ENCODE results near the gene PIGS.

GRCh38 chr17:28514561-28515002, 56.7 kb downstream of the PIGS start:
- TF ChIP-seq HDAC6 (IDR thresholded peaks at IDR 0.05; ENCODE audit: low read depth, low read length): no peak
- TF ChIP-seq, protein P1, sequence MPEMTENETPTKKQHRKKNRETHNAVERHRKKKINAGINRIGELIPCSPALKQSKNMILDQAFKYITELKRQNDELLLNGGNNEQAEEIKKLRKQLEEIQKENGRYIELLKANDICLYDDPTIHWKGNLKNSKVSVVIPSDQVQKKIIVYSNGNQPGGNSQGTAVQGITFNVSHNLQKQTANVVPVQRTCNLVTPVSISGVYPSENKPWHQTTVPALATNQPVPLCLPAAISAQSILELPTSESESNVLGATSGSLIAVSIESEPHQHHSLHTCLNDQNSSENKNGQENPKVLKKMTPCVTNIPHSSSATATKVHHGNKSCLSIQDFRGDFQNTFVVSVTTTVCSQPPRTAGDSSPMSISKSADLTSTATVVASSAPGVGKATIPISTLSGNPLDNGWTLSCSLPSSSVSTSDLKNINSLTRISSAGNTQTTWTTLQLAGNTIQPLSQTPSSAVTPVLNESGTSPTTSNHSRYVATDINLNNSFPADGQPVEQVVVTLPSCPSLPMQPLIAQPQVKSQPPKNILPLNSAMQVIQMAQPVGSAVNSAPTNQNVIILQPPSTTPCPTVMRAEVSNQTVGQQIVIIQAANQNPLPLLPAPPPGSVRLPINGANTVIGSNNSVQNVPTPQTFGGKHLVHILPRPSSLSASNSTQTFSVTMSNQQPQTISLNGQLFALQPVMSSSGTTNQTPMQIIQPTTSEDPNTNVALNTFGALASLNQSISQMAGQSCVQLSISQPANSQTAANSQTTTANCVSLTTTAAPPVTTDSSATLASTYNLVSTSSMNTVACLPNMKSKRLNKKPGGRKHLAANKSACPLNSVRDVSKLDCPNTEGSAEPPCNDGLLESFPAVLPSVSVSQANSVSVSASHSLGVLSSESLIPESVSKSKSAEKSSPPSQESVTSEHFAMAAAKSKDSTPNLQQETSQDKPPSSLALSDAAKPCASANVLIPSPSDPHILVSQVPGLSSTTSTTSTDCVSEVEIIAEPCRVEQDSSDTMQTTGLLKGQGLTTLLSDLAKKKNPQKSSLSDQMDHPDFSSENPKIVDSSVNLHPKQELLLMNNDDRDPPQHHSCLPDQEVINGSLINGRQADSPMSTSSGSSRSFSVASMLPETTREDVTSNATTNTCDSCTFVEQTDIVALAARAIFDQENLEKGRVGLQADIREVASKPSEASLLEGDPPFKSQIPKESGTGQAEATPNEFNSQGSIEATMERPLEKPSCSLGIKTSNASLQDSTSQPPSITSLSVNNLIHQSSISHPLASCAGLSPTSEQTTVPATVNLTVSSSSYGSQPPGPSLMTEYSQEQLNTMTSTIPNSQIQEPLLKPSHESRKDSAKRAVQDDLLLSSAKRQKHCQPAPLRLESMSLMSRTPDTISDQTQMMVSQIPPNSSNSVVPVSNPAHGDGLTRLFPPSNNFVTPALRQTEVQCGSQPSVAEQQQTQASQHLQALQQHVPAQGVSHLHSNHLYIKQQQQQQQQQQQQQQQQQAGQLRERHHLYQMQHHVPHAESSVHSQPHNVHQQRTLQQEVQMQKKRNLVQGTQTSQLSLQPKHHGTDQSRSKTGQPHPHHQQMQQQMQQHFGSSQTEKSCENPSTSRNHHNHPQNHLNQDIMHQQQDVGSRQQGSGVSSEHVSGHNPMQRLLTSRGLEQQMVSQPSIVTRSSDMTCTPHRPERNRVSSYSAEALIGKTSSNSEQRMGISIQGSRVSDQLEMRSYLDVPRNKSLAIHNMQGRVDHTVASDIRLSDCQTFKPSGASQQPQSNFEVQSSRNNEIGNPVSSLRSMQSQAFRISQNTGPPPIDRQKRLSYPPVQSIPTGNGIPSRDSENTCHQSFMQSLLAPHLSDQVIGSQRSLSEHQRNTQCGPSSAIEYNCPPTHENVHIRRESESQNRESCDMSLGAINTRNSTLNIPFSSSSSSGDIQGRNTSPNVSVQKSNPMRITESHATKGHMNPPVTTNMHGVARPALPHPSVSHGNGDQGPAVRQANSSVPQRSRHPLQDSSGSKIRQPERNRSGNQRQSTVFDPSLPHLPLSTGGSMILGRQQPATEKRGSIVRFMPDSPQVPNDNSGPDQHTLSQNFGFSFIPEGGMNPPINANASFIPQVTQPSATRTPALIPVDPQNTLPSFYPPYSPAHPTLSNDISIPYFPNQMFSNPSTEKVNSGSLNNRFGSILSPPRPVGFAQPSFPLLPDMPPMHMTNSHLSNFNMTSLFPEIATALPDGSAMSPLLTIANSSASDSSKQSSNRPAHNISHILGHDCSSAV (CRISPR knock-in tag; IDR thresholded peaks at IDR 0.05; ENCODE audit: borderline replicate concordance): no peak
- no peak for TF ChIP-seq ZNF687 (CRISPR knock-in tag; IDR thresholded peaks at IDR 0.05)
- TF ChIP-seq TRIM24 (CRISPR knock-in tag; IDR thresholded peaks at IDR 0.05): no peak
- TF ChIP-seq CTCF (CRISPR knock-in tag; IDR thresholded peaks at IDR 0.05): no peak
- no peak for TF ChIP-seq HOXA5 (CRISPR knock-in tag; IDR thresholded peaks at IDR 0.05)
- TF ChIP-seq, protein P2, sequence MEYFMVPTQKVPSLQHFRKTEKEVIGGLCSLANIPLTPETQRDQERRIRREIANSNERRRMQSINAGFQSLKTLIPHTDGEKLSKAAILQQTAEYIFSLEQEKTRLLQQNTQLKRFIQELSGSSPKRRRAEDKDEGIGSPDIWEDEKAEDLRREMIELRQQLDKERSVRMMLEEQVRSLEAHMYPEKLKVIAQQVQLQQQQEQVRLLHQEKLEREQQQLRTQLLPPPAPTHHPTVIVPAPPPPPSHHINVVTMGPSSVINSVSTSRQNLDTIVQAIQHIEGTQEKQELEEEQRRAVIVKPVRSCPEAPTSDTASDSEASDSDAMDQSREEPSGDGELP (IDR thresholded peaks at IDR 0.05; ENCODE audit: borderline replicate concordance, low read depth): no peak
- no peak for TF ChIP-seq HNF1A (IDR thresholded peaks at IDR 0.05; ENCODE audit: low read depth)
- TF ChIP-seq HNF1A (CRISPR knock-in tag; IDR thresholded peaks at IDR 0.05; ENCODE audit: borderline replicate concordance): no peak
- no peak for TF ChIP-seq ZBTB21 (CRISPR knock-in tag; IDR thresholded peaks at IDR 0.05)
- TF ChIP-seq IKZF1 (IDR thresholded peaks at IDR 0.05): no peak
- no peak for TF ChIP-seq USF2 (IDR thresholded peaks at IDR 0.05; ENCODE audit: low read depth, low read length)
- no peak for TF ChIP-seq USF2 (CRISPR knock-in tag; IDR thresholded peaks at IDR 0.05; ENCODE audit: borderline replicate concordance)
- no peak for TF ChIP-seq NR2F2 (IDR thresholded peaks at IDR 0.05; ENCODE audit: borderline replicate concordance, low read depth)
- no peak for TF ChIP-seq ZNF264 (CRISPR knock-in tag; IDR thresholded peaks at IDR 0.05)
